IMR-90 (cell line): ENCODE measurements around the gene HGFAC. TPM values are rescaled to one million over a fixed set of nuclear protein-coding genes. Genes with fewer than 3 reads are reported as not detected.

Source experiments
- ATAC-seq: fragments of 200-7000 bp; cut with Tn5 transposase; 2 replicates; pipeline ENCODE4 v1.9.1; 2020; ENCODE audit warnings: low read depth, mild to moderate bottlenecking, moderate library complexity
- BruUV-seq: library from RNA; stranded (reverse); fragments of 400-500 nt; replicated peaks from 2 replicates; lab custom pipeline; 2021; lab: Mats Ljungman, UMichigan
- CTCF ChIA-PET: fragments of 300-600 bp; formaldehyde crosslinking; extraction: SDS; loops from one replicate; lab custom pipeline; 2021; ENCODE audit warnings: antibody characterized with exemption; lab: Yijun Ruan, JAX
- POLR2A ChIA-PET: fragments of 300-600 bp; sonication (Branson Sonifier 250); formaldehyde crosslinking; loops from one replicate; lab custom pipeline; 2022; ENCODE audit warnings: antibody characterized with exemption; ENCODE audit not compliant: unreplicated experiment; lab: Charles Lee
- DNase-seq: peaks from one replicate; pipeline ENCODE4 v3.0.0; 2013
- H2AFZ ChIP-seq: replicated peaks from 2 replicates; pipeline ENCODE3; 2013; ENCODE audit warnings: low read length, mild to moderate bottlenecking; ENCODE audit not compliant: poor library complexity
- H2AK5ac ChIP-seq: 2 replicates; pipeline ENCODE4 v1.6.1; 2013; ENCODE audit warnings: low read depth, low read length, inconsistent platforms
- H2AK9ac ChIP-seq: replicated peaks from 2 replicates; pipeline ENCODE3; 2013; ENCODE audit warnings: mild to moderate bottlenecking, low read depth, low read length, moderate library complexity; ENCODE audit not compliant: poor library complexity
- H2BK120ac ChIP-seq: 2 replicates; pipeline ENCODE4 v1.6.1; 2013; ENCODE audit warnings: low read depth, low read length, inconsistent platforms
- H2BK15ac ChIP-seq: 3 replicates; pipeline ENCODE4 v1.6.1; 2013; ENCODE audit warnings: low read depth, low read length, inconsistent platforms
- H2BK20ac ChIP-seq: 2 replicates; pipeline ENCODE4 v1.6.1; 2013; ENCODE audit warnings: low read depth, mild to moderate bottlenecking, inconsistent platforms, low read length, moderate library complexity
- H2BK5ac ChIP-seq: 2 replicates; pipeline ENCODE4 v1.6.1; 2013; ENCODE audit warnings: mild to moderate bottlenecking, low read depth, low read length, inconsistent platforms; ENCODE audit not compliant: poor library complexity, severe bottlenecking
- H3K14ac ChIP-seq: replicated peaks from 2 replicates; pipeline ENCODE4 v1.6.1; 2013; ENCODE audit warnings: low read depth, low read length, inconsistent platforms
- H3K18ac ChIP-seq: 2 replicates; pipeline ENCODE4 v1.6.1; 2013; ENCODE audit warnings: low read depth, low read length, control low read depth
- H3K23ac ChIP-seq: 2 replicates; pipeline ENCODE4 v1.6.1; 2013; ENCODE audit warnings: low read depth, low read length, inconsistent platforms
- H3K27ac ChIP-seq: 2 replicates; pipeline ENCODE4 v1.5.1; 2013; ENCODE audit warnings: mild to moderate bottlenecking, control low read depth, low read length; ENCODE audit not compliant: insufficient read depth
- H3K27me3 ChIP-seq: 2 replicates; pipeline ENCODE4 v1.6.1; 2013; ENCODE audit warnings: low read length; ENCODE audit not compliant: control insufficient read depth, insufficient read depth
- H3K36me3 ChIP-seq: 2 replicates; pipeline ENCODE4 v1.6.1; 2013; ENCODE audit warnings: low read length, mixed read lengths; ENCODE audit not compliant: control insufficient read depth, insufficient read depth
- H3K4ac ChIP-seq: 2 replicates; pipeline ENCODE4 v1.6.1; 2013; ENCODE audit warnings: low read depth, low read length, inconsistent platforms
- H3K4me1 ChIP-seq: 2 replicates; pipeline ENCODE4 v1.6.1; 2013; ENCODE audit warnings: low read length, mixed read lengths; ENCODE audit not compliant: control insufficient read depth, insufficient read depth
- H3K4me2 ChIP-seq: 2 replicates; pipeline ENCODE4 v1.6.1; 2013; ENCODE audit warnings: low read depth, mild to moderate bottlenecking, control low read depth, low read length, moderate library complexity
- H3K4me3 ChIP-seq: 2 replicates; pipeline ENCODE4 v1.5.1; 2013; ENCODE audit warnings: low read depth, mild to moderate bottlenecking, control low read depth, low read length, moderate library complexity; ENCODE audit not compliant: insufficient read depth
- H3K56ac ChIP-seq: 2 replicates; pipeline ENCODE4 v1.6.1; 2013; ENCODE audit warnings: low read length, inconsistent platforms; ENCODE audit not compliant: insufficient read depth; ENCODE audit errors: extremely low read depth
- H3K79me1 ChIP-seq, 2 experiments: 2 replicates each; pipeline ENCODE4 v1.6.1; 2013; ENCODE audit warnings: low read length in 2 of 2, inconsistent platforms in 1 of 2, low read depth in 1 of 2
- H3K9ac ChIP-seq: 2 replicates; pipeline ENCODE4 v1.6.1; 2013; ENCODE audit warnings: low read depth, low read length, control low read depth
- H3K9me1 ChIP-seq: 2 replicates; pipeline ENCODE4 v1.6.1; 2013; ENCODE audit warnings: low read length, inconsistent platforms; ENCODE audit not compliant: insufficient read depth
- H3K9me3 ChIP-seq: 2 replicates; pipeline ENCODE4 v1.6.1; 2013; ENCODE audit warnings: low read length; ENCODE audit not compliant: control insufficient read depth, insufficient read depth
- H4K20me1 ChIP-seq: 2 replicates; pipeline ENCODE4 v1.6.1; 2013; ENCODE audit warnings: low read length, inconsistent platforms; ENCODE audit not compliant: insufficient read depth
- H4K5ac ChIP-seq: 2 replicates; pipeline ENCODE4 v1.6.1; 2013; ENCODE audit warnings: mild to moderate bottlenecking, low read depth, low read length, control low read depth
- H4K8ac ChIP-seq, 2 experiments: 2 replicates each; pipeline ENCODE4 v1.6.1; 2013; ENCODE audit warnings: low read depth in 2 of 2, low read length in 2 of 2, control low read depth in 1 of 2, inconsistent platforms in 1 of 2
- H4K91ac ChIP-seq: 2 replicates; pipeline ENCODE4 v1.6.1; 2013; ENCODE audit warnings: low read depth, low read length, inconsistent platforms; ENCODE audit not compliant: insufficient read depth
- CEBPB ChIP-seq: IDR thresholded peaks from 2 replicates; pipeline ENCODE4 v1.6.1; 2012; ENCODE audit warnings: low read depth, low read length, improper control_type of control experiment
- ELK1 ChIP-seq: fragments of 150-350 bp; IDR thresholded peaks from 2 replicates; pipeline ENCODE4 v1.6.1; 2016; ENCODE audit warnings: low read depth, mild to moderate bottlenecking, low read length, moderate library complexity, borderline replicate concordance
- MXI1 ChIP-seq: IDR thresholded peaks from 2 replicates; pipeline ENCODE4 v1.6.1; 2012; ENCODE audit warnings: low read depth, mild to moderate bottlenecking, low read length, moderate library complexity, borderline replicate concordance
- RCOR1 ChIP-seq: IDR thresholded peaks from 2 replicates; pipeline ENCODE4 v1.6.1; 2012; ENCODE audit warnings: mild to moderate bottlenecking, low read length, improper control_type of control experiment; ENCODE audit not compliant: insufficient replicate concordance
- WGBS, 2 experiments: methylation state at CpG; one replicate each; pipeline versions ENCODE4 v1.1.5 to v1.1.7; 2013; ENCODE audit warnings: missing lambda C conversion rate in 2 of 2; ENCODE audit not compliant: insufficient read length in 1 of 2; ENCODE audit errors: extremely low coverage in 2 of 2; 5-methylcytosine and 5-hydroxymethylcytosine counted together
- dilution Hi-C: fragments of 300-500 bp; cut with HindIII; formaldehyde crosslinking; loops from one replicate; pipeline ENCODE4 v1.14.3; 2018; ENCODE audit warnings: low sequenced_read_pairs; ENCODE audit not compliant: unreplicated experiment
- in situ Hi-C: fragments of 300-500 bp; cut with MboI; formaldehyde crosslinking; loops from 3 replicates; pipeline ENCODE4 v1.14.3; 2019; ENCODE audit warnings: low sequenced_read_pairs, inconsistent platforms, mixed read lengths
- intact Hi-C: fragments of 100-400 bp; cut with micrococcal nuclease; formaldehyde crosslinking; loops from 2 replicates; pipeline ENCODE4 v1.10.0; 2022
- polyA plus RNA-seq, 3 experiments: library from polyadenylated mRNA; depleted of rRNA; stranded (reverse); fragments of >200 nt; gene quantifications; 2 replicates each; pipeline ENCODE4 v1.2.3, GENCODE V29; 2012; ENCODE audit warnings: low replicate concordance in 1 of 3
- total RNA-seq: library from RNA; depleted of rRNA; stranded (reverse); fragments of >200 nt; gene quantifications from 2 replicates; pipeline ENCODE4 v1.2.3, GENCODE V29; 2012

Gene HGFAC
- total and polyA plus RNA-seq, 2 of the 4 experiments (the other 2 are of a cell fraction), result 0.05 TPM; not detected in 1

- H2AFZ ChIP-seq, result no peak overlapping the region
- H2AK5ac ChIP-seq, result no peak overlapping the region
- no peaks in the 10 kb centered on the region for H3K27me3 ChIP-seq
- no peak overlapping the region for H3K18ac ChIP-seq
- 84% methylated on average over 23 of the region's 30 CpGs; no CpG with 5 or more reads in 1 of the 2 experiments for WGBS, 2 experiments
- dilution Hi-C loops, result no loop called here
- no peak overlapping the region for H2AK9ac ChIP-seq
- in situ Hi-C loops, result no loop called here
- peaks cover 5% of the 10 kb centered on the region for H3K4me1 ChIP-seq
- peaks cover 30% of the 10 kb centered on the region; the same call in 1 of the 2 replicates for H4K20me1 ChIP-seq
- no TSS peak for BruUV-seq
- no peak overlapping the region for H2BK15ac ChIP-seq
- H3K9me3 ChIP-seq, result peaks cover 7% of the 10 kb centered on the region
- no peaks in the 10 kb centered on the region; the same call in 1 of the 2 replicates for H3K36me3 ChIP-seq
- H3K14ac ChIP-seq, result no peak overlapping the region
- intact Hi-C loops, result no loop called here
- H3K27ac ChIP-seq, result no peak overlapping the region
- H2BK20ac ChIP-seq, result no peak overlapping the region
- H4K5ac ChIP-seq, result no peak overlapping the region
- peaks cover 10 to 11% of the 10 kb centered on the region in 2 experiments; a peak in 2 of 4 replicates for H3K79me1 ChIP-seq
- no peak overlapping the region for H3K23ac ChIP-seq
- H4K91ac ChIP-seq, result no peak overlapping the region
- no peak overlapping the region for H2BK5ac ChIP-seq
- H2BK120ac ChIP-seq, result no peak overlapping the region
- ATAC-seq (no peak), DNase-seq (no peak)
- H3K4ac ChIP-seq, result no peak overlapping the region
- ChIA-PET POLR2A (no interaction called here), CTCF (no interaction called here)
- H3K4me2 ChIP-seq, result no peak overlapping the region
- peaks cover 10% of the 10 kb centered on the region for H3K9me1 ChIP-seq
- no peak overlapping the region for H3K4me3 ChIP-seq
- H3K9ac ChIP-seq, result no peak overlapping the region
- no peak overlapping the region for H3K56ac ChIP-seq
- no peak overlapping the region for H4K8ac ChIP-seq
- TF ChIP-seq ELK1 (no peak), MXI1 (no peak), CEBPB (no peak), RCOR1 (no peak)
Measured at GRCh38 chr4:3407171-3407771, 34.5 kb upstream of the HGFAC start.
